H1 (cell line): ENCODE data around the gene DYSF.

Experiments used
- ATF2 ChIP-seq: IDR thresholded peaks from 2 replicates; pipeline ENCODE4 v1.6.1; 2012; ENCODE audit warnings: low read length, inconsistent platforms
- CBX8 ChIP-seq: fragments of 300-800, 300-1000 bp; sonication (generic); IDR thresholded peaks from 2 replicates; pipeline ENCODE4 v1.7.1; 2016; ENCODE audit warnings: low read depth, low read length, borderline replicate concordance
- CEBPB ChIP-seq: IDR thresholded peaks from 2 replicates; pipeline ENCODE4 v1.6.1; 2012; ENCODE audit warnings: low read depth, low read length
- CHD2 ChIP-seq: IDR thresholded peaks from 2 replicates; pipeline ENCODE4 v1.6.1; 2012; ENCODE audit warnings: low read length, improper control_type of control experiment
- EP300 ChIP-seq, 2 experiments: IDR thresholded peaks; 1 replicate in 1 of 2; 2 replicates in 1 of 2; pipeline ENCODE4 v1.6.1; 2011 to 2012; ENCODE audit warnings: low read depth in 2 of 2, low read length in 2 of 2, mild to moderate bottlenecking in 2 of 2, borderline replicate concordance in 1 of 2, inconsistent platforms in 1 of 2, moderate library complexity in 1 of 2
- POLR2AphosphoS5 ChIP-seq: IDR thresholded peaks from 2 replicates; pipeline ENCODE4 v1.6.1; 2011; ENCODE audit warnings: low read depth, low read length

GRCh38 chr2:71505086-71505769 lies 51.9 kb downstream of the DYSF start:
- no peak for TF ChIP-seq ATF2
- TF ChIP-seq POLR2AphosphoS5 = no peak
- TF ChIP-seq CHD2 = no peak
- TF ChIP-seq EP300 (IDR thresholded peaks at IDR 0.05; ENCODE audit: borderline replicate concordance in 1 of 2, low read depth in 2 of 2, low read length in 2 of 2) = no peak
- no peak for TF ChIP-seq CBX8
- no peak for TF ChIP-seq CEBPB
